Loucy (cell line): Measurements from ENCODE around the gene CDH13.

Experiments
- CTCF ChIP-seq: fragments of 200-600 bp; sonication (generic); conservative IDR thresholded peaks from 2 replicates; pipeline ENCODE4 v1.5.1; 2014; ENCODE audit warnings: mild to moderate bottlenecking, antibody characterized with exemption, low read length
- EZH2phosphoT487 ChIP-seq: fragments of 200-600 bp; IDR thresholded peaks from 2 replicates; pipeline ENCODE4 v1.6.1; 2018; ENCODE audit warnings: antibody characterized with exemption, mild to moderate bottlenecking, moderate library complexity, borderline replicate concordance

GRCh38 chr16:82634955-82635610 lies 8.3 kb downstream of the CDH13 start:
- no peak for TF ChIP-seq CTCF
- no peak for TF ChIP-seq EZH2phosphoT487
